Uterus (tissue), 2 donors: Measurements from ENCODE around the gene PCNX2.

Experiments used
- POLR2A ChIP-seq, 2 donors: fragments of 450-650 bp; IDR thresholded peaks; one replicate each; pipeline ENCODE4 v1.6.1; 2016; ENCODE audit warnings: antibody characterized with exemption in 2 of 2, mild to moderate bottlenecking in 1 of 2, moderate library complexity in 1 of 2
- TF ChIP-seq, protein P1 (sequence below), 4 experiments: fragments of 200-600 bp in 2 of 4; fragments of 450-650 bp in 2 of 4; sonication (generic) in 2 of 4; IDR thresholded peaks; one replicate each; pipeline ENCODE4 v1.5.1; 2016 to 2019; ENCODE audit warnings: antibody characterized with exemption in 4 of 4, mild to moderate bottlenecking in 2 of 4, moderate library complexity in 1 of 4

DNA sequence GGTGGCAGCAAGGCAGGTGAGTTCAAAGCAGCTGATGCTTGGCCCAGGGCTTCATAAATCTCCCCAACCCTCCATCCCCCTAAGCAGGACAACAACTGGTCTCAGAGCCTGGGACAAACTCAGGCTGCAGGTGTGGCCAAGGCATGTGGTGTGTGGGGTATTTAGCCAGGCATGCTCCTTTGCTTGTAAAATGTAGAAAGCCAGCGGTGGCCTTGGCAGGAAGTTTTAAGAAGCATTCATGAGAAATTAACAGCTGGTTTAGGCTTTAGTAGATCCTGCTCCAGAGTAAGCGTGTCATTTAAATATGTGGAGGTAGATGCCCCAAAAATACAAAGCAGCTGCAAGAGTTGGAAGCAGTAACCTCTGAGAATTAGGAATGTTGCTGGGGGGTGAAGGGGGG, 300.3 kb downstream of the PCNX2 start:
- TF ChIP-seq POLR2A (IDR thresholded peaks at IDR 0.05) = no peak
- TF ChIP-seq, protein P1, sequence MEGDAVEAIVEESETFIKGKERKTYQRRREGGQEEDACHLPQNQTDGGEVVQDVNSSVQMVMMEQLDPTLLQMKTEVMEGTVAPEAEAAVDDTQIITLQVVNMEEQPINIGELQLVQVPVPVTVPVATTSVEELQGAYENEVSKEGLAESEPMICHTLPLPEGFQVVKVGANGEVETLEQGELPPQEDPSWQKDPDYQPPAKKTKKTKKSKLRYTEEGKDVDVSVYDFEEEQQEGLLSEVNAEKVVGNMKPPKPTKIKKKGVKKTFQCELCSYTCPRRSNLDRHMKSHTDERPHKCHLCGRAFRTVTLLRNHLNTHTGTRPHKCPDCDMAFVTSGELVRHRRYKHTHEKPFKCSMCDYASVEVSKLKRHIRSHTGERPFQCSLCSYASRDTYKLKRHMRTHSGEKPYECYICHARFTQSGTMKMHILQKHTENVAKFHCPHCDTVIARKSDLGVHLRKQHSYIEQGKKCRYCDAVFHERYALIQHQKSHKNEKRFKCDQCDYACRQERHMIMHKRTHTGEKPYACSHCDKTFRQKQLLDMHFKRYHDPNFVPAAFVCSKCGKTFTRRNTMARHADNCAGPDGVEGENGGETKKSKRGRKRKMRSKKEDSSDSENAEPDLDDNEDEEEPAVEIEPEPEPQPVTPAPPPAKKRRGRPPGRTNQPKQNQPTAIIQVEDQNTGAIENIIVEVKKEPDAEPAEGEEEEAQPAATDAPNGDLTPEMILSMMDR (IDR thresholded peaks at IDR 0.05) = no peak
